Measurements from ENCODE around the gene PTPRG.

Gene PTPRG

DNA sequence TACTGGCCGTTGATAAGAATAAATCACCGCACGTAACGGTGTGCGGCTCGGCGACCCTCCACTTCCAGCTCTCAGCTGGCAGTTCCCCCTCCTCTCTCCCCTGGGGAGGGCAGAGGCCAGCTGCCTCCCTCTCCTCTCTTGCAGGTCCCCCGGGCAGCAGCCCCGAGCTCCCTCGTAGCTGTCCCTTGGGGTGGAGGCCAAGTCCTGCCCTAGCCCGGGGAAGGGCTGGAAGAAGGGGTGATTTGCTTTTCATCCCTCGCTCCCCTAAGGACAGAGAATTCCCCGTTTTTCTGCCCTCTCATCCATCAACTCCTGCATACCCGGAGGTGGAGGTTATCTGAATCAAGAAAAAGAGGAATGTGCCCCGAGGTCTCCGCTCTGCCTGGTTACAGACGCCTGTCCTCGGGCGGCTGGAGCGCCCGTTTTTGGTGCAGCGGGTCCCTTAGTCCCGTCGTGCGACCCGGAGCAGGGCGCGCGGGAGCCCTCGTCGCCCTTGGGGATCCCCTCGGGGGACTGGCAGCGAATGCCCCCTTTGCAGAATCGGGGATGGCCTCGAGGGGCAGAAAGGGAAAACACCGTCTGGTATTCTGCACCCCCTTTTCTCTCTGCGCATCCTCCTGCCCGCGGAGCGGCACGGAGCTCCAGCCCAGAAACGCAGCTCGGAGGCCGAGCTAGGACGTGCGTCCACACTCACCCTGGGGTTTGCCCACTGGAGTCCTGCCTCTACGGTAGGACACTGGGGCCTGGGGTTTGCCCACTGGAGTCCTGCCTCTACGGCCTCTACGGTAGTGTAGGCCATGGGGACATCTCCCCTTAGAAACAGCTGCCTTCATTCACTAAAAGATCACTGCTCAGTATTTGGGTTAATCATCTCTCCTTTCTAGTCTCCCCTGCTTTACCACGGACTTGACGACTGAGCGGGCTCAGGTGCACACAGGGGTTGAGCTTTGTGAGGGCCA, 2.2 kb downstream of the PTPRG start:
- DNase-seq, result no peak

DNA sequence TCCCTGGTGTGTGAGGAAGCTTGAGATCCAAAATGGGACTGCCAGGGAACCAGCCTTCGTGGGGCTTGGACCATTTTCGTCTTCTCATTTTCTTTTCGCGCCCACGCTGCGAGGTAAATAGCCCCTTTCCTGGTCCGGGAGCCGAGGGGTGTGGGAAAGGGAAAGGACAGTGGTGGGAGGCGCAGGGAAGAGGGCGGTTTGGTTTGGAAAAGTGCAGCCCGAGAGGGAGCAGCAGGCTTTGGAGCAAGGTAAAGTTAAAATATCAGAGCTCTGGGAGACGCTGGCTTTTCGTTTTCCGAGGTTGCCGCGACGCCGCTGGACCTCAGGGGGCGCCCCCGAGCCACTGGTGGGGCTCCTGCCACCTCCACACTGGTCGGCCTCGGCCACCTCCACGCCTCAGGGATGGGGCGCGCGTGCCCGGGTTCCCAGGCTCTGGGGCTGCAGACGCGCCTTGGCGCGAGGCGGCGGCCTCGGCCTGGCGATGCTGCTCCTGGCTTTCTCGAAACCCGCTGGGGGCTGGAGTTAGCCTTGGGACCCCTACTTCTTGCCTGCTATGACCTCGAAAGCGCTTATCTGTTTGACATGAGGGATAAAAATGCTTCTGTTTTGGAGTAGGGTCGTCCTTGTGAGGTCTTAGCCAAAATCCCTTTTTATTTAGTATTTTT, 3.2 kb downstream of the PTPRG start:
- DNase-seq, result no peak

DNA sequence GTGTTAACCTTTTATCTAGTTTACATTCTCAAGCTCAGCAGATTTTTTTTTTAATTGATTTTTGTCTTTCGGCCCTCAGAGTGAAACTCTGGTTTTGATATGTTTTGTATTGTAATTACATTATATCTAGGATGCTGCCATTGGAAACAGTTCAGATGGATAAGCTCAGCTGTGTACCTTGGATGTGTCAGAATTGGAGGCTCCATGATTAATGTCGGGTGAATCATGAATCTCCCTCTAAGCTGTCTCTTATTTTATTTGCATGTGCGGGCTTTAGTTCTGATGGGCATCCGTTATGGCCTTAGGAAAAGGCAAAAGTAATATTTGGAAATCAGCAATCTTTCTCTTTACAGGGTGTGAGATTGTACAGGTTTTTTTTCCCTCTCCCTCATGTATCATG, 4.2 kb downstream of the PTPRG start:
- DNase-seq, result no peak

GRCh38 chr3:61568127-61568526, 6.8 kb downstream of the PTPRG start:
- no peak for DNase-seq

DNA sequence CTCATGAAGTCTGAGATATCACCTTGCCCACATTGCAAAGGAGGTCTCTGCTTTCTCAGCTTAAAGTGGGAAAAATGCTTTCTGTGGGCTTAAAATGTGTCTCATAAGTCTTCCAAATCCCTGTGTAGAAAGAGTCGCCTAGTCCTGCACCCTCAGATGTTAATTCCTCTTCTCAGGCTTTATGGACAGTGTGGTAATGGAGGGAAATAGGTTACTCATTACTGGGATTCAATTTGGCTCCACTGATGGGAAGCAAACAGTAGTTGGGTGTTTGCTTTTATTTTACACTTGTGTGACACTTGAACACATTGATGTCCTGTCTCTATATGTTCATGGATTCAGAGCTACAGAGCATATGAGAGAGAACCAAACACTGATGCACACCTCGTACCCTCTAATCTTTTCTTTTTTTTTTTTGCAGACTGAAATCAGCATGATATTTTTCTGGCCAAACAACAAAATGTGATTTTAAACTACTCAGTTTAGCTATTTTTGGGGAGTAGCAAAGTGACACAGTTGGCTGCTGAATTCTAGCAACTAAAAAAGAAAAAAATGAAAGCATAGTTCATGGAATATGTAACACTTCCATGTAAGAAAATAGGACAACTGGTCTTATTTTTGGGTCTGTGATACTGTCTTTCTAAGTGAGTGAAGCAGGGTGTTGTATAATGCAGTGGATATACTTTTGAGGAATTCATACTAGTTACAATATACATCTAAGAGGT, 8.6 kb downstream of the PTPRG start:
- no peak for DNase-seq

GRCh38 chr3:61570813-61571212, 9.4 kb downstream of the PTPRG start:
- DNase-seq, result no peak

DNA sequence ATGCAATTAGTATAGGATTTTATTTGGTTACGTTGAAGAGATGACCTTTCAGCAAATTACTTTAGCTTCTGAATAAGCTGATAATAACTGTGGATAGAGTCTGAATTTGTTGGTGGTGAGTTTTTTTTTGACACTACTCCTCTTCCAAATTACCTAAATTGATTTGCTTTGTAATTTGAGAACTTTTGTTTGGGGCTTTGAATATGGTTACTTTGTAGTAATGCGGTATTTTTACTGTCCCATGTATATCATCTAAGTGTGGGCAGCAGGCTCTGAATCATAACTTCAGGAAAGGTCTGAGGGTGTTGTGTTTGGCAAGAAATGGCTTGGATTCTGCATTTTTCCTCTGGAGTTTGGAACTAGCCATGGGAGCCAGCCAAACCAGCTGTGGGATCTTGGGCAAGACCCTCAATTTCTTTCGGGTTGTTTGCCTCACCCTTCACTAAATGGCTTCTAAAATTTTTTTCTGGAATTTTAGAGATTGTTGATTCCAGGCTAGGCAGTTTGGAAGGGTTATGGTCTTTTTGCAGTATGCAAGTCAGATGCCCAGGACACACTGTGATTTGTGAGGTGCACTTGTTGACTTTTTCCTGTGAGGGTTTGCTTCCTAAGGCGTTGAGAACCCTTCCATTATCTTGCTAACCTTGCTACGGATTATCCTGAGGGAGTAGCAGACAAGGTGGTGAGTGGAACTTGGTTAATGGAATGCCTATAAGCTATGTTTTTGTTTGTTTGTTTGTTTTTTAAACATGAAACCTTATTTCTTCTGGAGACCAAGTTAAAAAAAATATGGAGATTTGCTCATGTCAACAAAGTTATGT, 10.4 kb downstream of the PTPRG start:
- no peak for DNase-seq

- no peak for DNase-seq
These were observed 11.5 kb downstream of the PTPRG start for GRCh38 chr3:61572879-61573278.

DNA sequence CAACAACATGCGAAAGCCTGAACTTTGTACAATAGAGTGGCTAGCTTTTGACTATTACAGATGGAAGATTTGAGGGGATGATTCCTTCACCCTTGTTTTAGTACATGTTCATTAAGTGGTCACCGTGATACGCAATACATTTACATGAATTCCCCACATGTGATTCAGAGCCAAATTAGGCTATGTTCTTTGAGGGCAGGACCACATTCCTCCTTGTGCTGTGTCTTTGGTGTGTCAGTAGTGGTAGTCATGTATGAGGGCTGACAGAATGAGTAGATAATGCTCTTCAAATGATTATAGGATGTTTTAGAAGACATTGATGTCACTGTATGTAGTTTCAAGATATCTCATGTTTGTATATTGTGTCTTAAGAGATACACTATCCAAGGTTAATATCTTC, 12.1 kb downstream of the PTPRG start:
- DNase-seq, result no peak

DNA sequence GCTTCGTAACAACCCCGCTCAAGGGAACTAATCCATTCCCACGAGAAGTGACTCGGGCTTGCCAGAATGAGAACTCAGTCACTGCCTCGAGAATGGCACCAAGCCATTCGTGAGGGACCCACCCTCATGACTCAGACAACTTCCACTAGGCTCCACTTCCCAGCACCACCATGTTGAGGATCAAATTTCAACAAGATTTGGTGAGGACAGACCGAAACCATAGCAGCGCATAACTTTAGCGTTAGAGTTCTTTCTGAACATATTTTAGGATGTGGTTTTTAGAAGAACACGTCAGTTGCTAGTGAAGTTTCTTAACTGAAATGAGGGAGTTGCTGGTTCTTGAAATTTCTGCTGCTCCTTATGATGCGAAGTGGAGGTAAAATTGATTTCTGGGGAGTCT, 13.5 kb downstream of the PTPRG start:
- no peak for DNase-seq

- DNase-seq, result no peak
These were observed 14.5 kb downstream of the PTPRG start for GRCh38 chr3:61575893-61576292.

DNA sequence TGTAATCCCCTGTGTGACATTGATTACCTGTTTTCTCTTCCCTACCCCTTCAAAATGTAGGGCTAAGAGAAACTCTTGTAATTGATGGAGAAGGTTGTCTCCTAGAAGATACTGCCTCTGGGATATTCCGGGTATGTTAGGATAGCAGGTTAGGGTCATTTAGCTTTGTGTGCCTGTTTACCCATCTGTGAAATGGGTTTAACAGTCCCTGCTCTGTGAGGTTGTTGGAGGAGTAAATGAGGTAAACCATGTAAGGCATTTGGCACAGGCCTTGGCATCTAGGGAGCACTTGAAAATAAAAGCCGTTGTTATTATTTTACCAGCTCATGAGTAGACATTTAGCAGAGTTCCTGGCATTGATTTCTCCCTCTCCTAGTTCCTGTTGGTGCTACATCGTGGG, 16.4 kb downstream of the PTPRG start:
- no peak for DNase-seq

DNA sequence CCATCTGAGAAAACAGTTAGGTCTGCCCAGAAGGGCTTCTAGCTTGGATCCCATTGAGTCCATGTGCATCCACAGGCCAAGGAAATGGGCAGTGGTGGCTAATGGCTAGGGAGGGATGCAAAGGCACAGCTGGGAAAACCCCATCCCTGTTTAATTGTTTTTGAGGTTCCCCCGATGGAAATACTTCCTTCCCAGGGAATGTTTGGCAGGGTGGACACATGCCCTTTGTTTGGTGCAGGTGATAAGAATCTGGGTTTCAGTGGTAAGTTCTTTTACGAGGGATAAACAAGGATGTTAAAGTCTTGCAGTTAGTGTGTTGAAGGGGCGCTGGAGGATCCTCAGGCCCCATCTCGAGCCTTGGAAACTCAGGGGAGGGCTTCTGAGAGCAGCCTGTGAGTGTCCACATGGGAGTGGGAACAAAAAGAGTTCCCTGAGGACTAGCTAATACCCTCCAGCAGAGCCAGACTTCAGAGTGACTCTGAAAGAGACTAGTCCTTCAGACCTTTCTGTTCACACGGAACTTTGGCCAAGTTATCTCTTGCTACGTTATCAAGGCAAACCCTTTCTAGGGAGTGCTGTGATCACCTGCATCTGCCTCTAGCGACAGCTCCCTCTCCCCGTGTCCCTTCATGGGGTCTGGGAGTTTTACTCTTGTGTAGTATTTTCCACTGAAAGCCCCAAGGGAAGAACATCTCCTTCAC, 17.4 kb downstream of the PTPRG start:
- DNase-seq, result no peak

- DNase-seq, result no peak
These were observed 18.3 kb downstream of the PTPRG start for GRCh38 chr3:61579685-61580084.

DNA sequence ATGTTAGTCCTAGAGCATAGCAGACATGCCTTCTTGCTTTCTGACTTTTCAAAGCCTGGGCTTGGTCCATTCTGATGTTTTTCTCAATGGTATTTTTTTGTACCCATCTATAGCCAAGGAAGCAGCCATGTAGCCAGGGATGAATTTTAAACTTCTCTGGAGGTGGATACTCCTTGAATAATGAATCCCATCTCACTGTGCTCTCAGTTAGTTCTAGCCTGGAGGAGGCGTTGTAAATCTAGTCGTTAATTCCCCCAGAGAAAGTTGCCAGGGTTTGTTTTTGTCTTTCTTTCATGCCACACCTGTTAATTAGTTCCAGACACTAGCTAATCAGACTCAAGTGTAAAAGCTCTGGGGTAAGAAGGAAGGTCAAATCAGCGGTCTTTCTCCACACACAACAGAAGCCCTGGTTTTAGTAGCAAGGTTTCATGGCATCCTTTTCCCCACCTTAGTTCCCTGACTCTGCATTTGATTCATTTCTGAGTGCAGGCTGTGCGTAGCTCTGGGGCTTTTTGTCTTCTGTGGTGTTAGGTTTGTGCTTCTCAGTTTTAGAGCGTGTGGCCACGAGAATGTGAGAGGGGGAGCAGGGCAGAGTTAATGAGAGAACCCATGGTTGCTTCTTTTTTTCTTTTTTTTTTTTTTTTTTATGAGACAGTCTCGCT, 19.7 kb downstream of the PTPRG start:
- no peak for DNase-seq

GRCh38 chr3:61582287-61582686, 20.9 kb downstream of the PTPRG start:
- no peak for DNase-seq

GRCh38 chr3:61582846-61583245, 21.5 kb downstream of the PTPRG start:
- no peak for DNase-seq

DNA sequence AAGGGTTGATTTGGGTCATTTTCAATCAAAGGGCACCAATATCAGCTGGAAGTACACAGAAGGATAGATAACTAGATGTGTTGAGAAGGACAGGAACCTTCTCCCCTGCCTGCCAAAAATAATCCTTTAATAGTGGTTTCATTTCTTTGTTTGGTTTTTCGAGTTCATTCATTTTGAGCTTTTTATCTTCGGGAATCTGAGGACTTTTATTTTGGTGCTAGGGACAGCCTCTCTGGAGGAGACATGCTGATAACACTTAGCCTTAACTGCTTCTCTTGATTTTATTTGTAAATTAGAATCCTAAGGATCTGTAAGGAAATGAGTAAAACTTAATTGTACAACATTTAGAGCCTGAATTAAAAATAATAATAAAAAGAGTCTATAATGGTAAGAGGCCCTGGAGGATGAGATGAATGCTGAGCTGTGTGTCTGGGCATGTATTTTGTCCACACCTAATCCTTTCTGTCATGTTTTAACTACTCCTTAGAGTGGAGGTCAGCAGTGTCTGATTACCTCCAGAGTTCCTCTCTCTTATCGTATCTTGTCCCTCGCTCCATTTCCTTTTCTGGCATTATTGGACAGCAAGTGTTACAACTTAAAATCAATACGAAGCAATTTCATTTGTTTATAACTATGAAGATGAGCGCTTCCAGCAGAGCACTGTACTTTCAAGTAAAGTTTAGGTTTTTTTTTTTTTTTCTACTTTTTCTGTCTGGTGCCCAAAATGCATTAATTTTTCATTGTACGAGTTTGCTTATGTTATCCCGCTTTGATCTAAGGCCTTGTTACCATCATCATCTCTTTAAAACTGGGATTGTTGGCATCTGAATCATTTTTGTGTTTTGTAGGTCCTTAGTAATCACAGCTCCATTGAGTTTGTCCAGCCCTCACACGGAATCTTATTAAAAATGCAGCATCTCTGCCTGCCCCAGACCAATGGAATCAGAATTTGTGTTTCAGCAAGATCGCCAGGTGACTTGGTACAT, 22.8 kb downstream of the PTPRG start:
- DNase-seq, result no peak

- DNase-seq, result no peak
These were observed 28.5 kb downstream of the PTPRG start for GRCh38 chr3:61589856-61590255.

- no peak for DNase-seq
These were observed 29.9 kb downstream of the PTPRG start for GRCh38 chr3:61591300-61591699.

Measured in NCI-H510A treated with DMSO at 0.1 percent for 48 hours (cell line).